Stimulated activated CD8-positive, alpha-beta memory T cell treated with anti-CD3 and anti-CD28 coated beads, Interleukin-7, amount 100 ng/mL, for 1 hour (primary cell): Measurements from ENCODE around the gene SCNM1.
"Not testable (repeated sequence)": the region's sequence is repeated elsewhere in the genome, so short reads cannot be mapped to it uniquely, and the experiment has no call there.

Source experiments
- DNase-seq, 2 donors: peaks; one replicate each; pipeline ENCODE4 v3.0.0-alpha.2; 2020; ENCODE audit warnings: low read depth in 2 of 2

SCNM1 gene

GRCh38 chr1:151193304-151193703, 27.4 kb downstream of the SCNM1 start:
- no peak for DNase-seq

GRCh38 chr1:151193856-151194255, 27.9 kb downstream of the SCNM1 start:
- no peak for DNase-seq

GRCh38 chr1:151194894-151195594, 29.1 kb downstream of the SCNM1 start:
- not testable (repeated sequence) for DNase-seq

GRCh38 chr1:151196292-151196800, 30.4 kb downstream of the SCNM1 start:
- DNase-seq, result no peak

- no peak for DNase-seq
These were observed 31.9 kb downstream of the SCNM1 start for GRCh38 chr1:151197863-151198253.

GRCh38 chr1:151198254-151199127, 32.5 kb downstream of the SCNM1 start, which contains the start of gene PIP5K1A:
TSS of gene PIP5K1A (plus strand) at chr1:151198552. CDS start at chr1:151198997, 445 bp downstream.
- DNase-seq, result peak; percentile 96 to 99

GRCh38 chr1:151199873-151200581, 34.1 kb downstream of the SCNM1 start:
- DNase-seq, result no peak

- DNase-seq, result not testable (repeated sequence)
These were observed 39.5 kb downstream of the SCNM1 start for GRCh38 chr1:151205381-151205965.

- DNase-seq, result no peak
These were observed 44.9 kb downstream of the SCNM1 start for GRCh38 chr1:151210830-151211229.

GRCh38 chr1:151211972-151212705, 46.2 kb downstream of the SCNM1 start:
- DNase-seq, result no peak

- DNase-seq, result no peak
These were observed 47.6 kb downstream of the SCNM1 start for GRCh38 chr1:151213560-151213959.
